HepG2 (cell line): Measurements from ENCODE around the gene WDR62. TPM values are rescaled to one million over a fixed set of nuclear protein-coding genes. Genes with fewer than 3 reads are reported as not detected.

Experiments
- CEBPB ChIP-seq: IDR thresholded peaks from 2 replicates; pipeline ENCODE4 v1.6.1; 2011; ENCODE audit warnings: low read depth, low read length, improper control_type of control experiment, borderline replicate concordance
- CSRNP2 ChIP-seq: sonication (generic); formaldehyde crosslinking; conservative IDR thresholded peaks from 2 replicates; pipeline ENCODE4 v1.8.0; 2022; ENCODE audit warnings: low read depth, missing genetic modification reagents
- EHMT2 ChIP-seq: fragments of 200-600 bp; sonication (generic); IDR thresholded peaks from 2 replicates; pipeline ENCODE4 v1.7.0; 2017; ENCODE audit warnings: antibody characterized with exemption, low read depth, low read length, borderline replicate concordance
- RBM22 ChIP-seq: fragments of 200-400 bp; formaldehyde crosslinking; optimal IDR thresholded peaks from 2 replicates; pipeline ENCODE3; 2017; ENCODE audit warnings: mild to moderate bottlenecking, low read length, moderate library complexity
- SRSF4 ChIP-seq: fragments of 200-400 bp; formaldehyde crosslinking; IDR thresholded peaks from one replicate; pipeline ENCODE4 v1.6.1; 2018; ENCODE audit warnings: mild to moderate bottlenecking, low read depth, low read length, moderate library complexity; ENCODE audit not compliant: poor library complexity, severe bottlenecking
- ZNF761 ChIP-seq: sonication (generic); formaldehyde crosslinking; conservative IDR thresholded peaks from 2 replicates; pipeline ENCODE4 v1.4.0; 2020; ENCODE audit warnings: mild to moderate bottlenecking, missing genetic modification reagents
- polyA plus RNA-seq, 8 experiments: library from polyadenylated mRNA; depleted of rRNA in 3 of 8; stranded (reverse) in 7 of 8; unstranded in 1 of 8; fragments of >200 nt; fragmentation: Illumina TruSeq in 4 of 8; extraction: Trizol in 4 of 8; gene quantifications; 2 replicates each; pipeline versions ENCODE4 v1.2.1 to v1.2.3, GENCODE V29; 2011 to 2016; ENCODE audit warnings: low read depth in 4 of 8, missing spikeins in 1 of 8, mixed read lengths in 1 of 8; ENCODE audit not compliant: insufficient read depth in 1 of 8
- total RNA-seq, 5 experiments: library from RNA; depleted of rRNA; stranded (reverse); fragments of >200 nt; fragmentation: Illumina TruSeq; extraction: Trizol; gene quantifications; 2 replicates each; pipeline ENCODE4 v1.2.3, GENCODE V29; 2016; ENCODE audit warnings: low read depth in 1 of 5
- TF ChIP-seq, protein P1 (sequence below): sonication (generic); formaldehyde crosslinking; IDR thresholded peaks from 2 replicates; pipeline ENCODE4 v1.5.0; 2020; ENCODE audit warnings: missing genetic modification reagents, mild to moderate bottlenecking, borderline replicate concordance
- TF ChIP-seq, protein P2 (sequence below): sonication (generic); formaldehyde crosslinking; IDR thresholded peaks from 2 replicates; pipeline ENCODE4 v1.4.0; 2020; ENCODE audit warnings: low read depth, missing genetic modification reagents
- TF ChIP-seq, protein P3 (sequence below): sonication (generic); formaldehyde crosslinking; IDR thresholded peaks from 2 replicates; pipeline ENCODE4 v1.4.0; 2020; ENCODE audit warnings: mild to moderate bottlenecking, low read depth, missing genetic modification reagents

The WDR62 gene
- total and polyA plus RNA-seq, 2 of the 13 experiments (the other 11 are each of a cell fraction or from before 2014, with no cell fraction given): 5.8 to 12.5 TPM

- TF ChIP-seq EHMT2 (no peak), RBM22 (no peak), SRSF4 (no peak), ZNF761 (CRISPR knock-in tag) (no peak), CEBPB (no peak), CSRNP2 (CRISPR knock-in tag) (no peak)
- TF ChIP-seq, protein P1, sequence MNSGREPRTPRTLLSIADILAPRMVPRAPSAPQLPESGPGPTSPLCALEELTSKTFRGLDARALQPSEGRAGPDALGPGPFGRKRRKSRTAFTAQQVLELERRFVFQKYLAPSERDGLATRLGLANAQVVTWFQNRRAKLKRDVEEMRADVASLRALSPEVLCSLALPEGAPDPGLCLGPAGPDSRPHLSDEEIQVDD: no peak
- TF ChIP-seq, protein P2, sequence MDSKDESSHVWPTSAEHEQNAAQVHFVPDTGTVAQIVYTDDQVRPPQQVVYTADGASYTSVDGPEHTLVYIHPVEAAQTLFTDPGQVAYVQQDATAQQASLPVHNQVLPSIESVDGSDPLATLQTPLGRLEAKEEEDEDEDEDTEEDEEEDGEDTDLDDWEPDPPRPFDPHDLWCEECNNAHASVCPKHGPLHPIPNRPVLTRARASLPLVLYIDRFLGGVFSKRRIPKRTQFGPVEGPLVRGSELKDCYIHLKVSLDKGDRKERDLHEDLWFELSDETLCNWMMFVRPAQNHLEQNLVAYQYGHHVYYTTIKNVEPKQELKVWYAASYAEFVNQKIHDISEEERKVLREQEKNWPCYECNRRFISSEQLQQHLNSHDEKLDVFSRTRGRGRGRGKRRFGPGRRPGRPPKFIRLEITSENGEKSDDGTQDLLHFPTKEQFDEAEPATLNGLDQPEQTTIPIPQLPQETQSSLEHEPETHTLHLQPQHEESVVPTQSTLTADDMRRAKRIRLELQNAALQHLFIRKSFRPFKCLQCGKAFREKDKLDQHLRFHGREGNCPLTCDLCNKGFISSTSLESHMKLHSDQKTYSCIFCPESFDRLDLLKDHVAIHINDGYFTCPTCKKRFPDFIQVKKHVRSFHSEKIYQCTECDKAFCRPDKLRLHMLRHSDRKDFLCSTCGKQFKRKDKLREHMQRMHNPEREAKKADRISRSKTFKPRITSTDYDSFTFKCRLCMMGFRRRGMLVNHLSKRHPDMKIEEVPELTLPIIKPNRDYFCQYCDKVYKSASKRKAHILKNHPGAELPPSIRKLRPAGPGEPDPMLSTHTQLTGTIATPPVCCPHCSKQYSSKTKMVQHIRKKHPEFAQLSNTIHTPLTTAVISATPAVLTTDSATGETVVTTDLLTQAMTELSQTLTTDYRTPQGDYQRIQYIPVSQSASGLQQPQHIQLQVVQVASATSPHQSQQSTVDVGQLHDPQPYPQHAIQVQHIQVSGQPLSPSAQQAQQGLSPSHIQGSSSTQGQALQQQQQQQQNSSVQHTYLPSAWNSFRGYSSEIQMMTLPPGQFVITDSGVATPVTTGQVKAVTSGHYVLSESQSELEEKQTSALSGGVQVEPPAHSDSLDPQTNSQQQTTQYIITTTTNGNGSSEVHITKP (CRISPR knock-in tag): no peak
- TF ChIP-seq, protein P3, sequence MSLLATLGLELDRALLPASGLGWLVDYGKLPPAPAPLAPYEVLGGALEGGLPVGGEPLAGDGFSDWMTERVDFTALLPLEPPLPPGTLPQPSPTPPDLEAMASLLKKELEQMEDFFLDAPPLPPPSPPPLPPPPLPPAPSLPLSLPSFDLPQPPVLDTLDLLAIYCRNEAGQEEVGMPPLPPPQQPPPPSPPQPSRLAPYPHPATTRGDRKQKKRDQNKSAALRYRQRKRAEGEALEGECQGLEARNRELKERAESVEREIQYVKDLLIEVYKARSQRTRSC: no peak
These were observed 44.6 kb downstream of the WDR62 start (continued) for GRCh38 chr19:36099166-36099785.
